GM20000 (cell line): ENCODE data around the gene TCF12.

Experiments
- DNase-seq: peaks from one replicate; pipeline ENCODE4 v3.0.0; 2012; ENCODE audit warnings: low spot score
- TF ChIP-seq, protein P1 (sequence below): IDR thresholded peaks from 2 replicates; pipeline ENCODE4 v1.5.1; 2012; ENCODE audit warnings: mild to moderate bottlenecking, control low read depth; ENCODE audit errors: extremely low read depth, missing control alignments

TCF12 gene

DNA sequence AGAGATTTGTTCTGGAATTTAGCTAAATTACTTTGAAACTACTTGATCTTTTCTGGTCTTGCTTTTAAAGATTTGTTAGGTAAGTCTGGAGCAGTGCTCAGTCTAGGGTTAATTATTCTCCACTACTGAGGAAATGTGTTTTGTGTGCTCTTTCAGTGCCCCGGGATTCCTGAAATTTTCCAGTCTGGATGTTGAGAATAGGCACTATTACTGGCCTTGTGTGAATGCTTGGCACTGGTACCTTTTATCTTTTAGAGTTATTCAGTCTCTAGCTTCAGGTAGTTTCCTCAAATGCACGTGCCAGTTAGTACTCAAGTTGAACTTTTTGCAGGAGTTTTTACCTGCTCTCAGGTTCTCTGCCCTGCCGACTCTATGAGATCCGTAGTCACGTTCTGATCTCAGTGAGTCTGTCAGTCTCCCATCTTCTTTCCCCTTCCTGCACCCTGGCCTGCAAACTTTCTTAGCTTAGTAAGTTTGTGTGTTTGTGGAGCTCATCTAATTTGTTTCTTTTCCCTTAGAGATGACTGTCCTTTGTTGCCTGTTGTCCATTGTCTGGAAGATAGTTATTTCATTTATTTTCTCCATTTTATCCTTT, 39.5 kb downstream of the TCF12 start:
- TF ChIP-seq, protein P1, sequence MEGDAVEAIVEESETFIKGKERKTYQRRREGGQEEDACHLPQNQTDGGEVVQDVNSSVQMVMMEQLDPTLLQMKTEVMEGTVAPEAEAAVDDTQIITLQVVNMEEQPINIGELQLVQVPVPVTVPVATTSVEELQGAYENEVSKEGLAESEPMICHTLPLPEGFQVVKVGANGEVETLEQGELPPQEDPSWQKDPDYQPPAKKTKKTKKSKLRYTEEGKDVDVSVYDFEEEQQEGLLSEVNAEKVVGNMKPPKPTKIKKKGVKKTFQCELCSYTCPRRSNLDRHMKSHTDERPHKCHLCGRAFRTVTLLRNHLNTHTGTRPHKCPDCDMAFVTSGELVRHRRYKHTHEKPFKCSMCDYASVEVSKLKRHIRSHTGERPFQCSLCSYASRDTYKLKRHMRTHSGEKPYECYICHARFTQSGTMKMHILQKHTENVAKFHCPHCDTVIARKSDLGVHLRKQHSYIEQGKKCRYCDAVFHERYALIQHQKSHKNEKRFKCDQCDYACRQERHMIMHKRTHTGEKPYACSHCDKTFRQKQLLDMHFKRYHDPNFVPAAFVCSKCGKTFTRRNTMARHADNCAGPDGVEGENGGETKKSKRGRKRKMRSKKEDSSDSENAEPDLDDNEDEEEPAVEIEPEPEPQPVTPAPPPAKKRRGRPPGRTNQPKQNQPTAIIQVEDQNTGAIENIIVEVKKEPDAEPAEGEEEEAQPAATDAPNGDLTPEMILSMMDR, result no peak
- no peak for DNase-seq

DNA sequence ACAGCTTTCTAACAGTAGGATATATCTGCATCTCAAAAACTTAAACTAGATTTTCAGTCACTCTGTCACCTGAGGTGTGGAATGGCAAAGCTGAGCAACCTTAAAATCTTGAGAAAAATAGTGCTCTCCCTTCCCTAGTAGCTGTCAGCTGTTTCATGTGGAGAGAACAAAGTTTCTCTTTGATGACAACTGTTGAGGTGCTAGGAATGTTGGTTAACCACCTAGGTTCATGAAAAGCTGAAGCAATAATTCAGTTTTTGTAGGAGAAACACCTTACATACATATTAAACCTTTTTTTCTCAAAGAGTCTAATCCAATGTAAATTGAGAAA, 40.8 kb downstream of the TCF12 start:
- no peak for DNase-seq
- TF ChIP-seq, protein P1, result no peak

DNA sequence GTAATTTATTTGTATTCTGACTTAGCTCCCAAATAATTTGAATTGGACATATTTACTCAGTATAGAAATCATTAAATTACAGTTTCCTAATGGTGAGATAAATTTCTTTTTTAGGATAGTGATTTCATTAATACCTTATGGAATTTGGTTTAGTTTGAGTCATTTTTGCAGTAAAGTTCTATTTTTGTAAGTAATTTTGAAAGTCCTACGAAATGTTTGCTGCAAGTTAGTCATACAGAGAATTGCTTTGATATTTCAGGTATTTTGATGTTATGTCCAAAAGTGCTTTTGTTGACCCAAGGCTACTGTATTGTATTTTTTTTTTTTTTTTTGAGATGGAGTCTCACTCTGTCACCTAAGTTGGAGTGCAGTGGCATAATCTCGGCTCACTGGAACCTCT, 41.7 kb downstream of the TCF12 start:
- DNase-seq, result peak; percentile 5
- TF ChIP-seq, protein P1, result no peak

DNA sequence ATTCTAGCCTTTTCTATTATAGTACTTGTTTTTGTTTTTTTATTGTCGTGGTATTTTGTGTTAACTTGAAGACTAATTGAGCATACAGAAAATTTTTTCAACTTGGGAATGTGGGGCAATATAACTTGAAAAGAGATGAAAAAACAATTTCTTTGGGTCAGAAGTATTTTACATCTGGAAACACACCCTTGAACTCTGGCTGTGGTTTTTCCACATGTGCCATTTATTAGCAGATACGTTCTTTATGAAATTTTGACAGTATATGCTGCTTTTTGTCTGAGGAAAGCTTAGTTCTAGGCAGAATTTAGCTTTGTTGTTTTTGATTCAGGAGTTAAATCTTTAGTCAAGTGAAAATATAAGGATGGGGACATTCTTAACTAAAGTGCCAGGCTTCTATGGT, 44.7 kb downstream of the TCF12 start:
- TF ChIP-seq, protein P1, result no peak
- DNase-seq, result no peak

DNA sequence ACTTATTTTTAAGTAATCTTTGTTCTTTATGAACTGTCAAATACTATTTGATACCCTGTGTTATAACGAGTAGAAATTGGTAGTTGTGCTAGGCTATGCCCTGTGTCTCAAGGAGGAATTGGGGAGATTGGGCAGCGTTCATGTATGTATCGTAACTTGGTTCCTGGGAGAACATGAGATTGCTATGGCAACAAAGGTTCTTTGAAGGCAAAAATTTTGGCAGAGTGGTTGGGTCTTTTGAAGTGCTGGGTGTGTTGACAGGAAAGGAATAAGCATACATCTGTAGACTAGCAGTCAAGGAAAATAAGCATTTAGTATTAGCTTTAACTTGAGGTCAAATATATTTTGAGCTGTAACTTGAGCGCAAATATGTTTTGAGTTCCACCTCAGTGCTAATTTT, 45.3 kb downstream of the TCF12 start:
- TF ChIP-seq, protein P1, result no peak
- no peak for DNase-seq

DNA sequence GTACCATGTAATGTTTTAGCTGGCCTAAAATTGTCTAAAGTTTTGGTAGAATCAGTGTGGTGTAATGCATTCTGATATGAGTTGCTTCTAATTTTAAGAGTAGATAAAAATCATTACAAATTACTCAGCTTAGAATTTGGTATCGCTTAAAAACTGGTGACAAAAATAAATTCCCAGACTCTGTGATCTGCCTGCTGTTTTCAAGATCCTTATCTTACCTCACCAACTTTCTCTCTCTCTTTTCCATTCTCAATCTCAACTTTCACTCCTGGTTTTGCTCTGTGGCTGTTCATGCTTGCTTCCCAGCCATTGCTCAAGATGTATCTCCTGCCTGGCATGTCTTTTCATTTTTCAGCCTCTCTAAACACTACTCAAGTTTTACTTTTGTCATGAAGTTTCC, 45.7 kb downstream of the TCF12 start:
- no peak for DNase-seq
- TF ChIP-seq, protein P1, result no peak

DNA sequence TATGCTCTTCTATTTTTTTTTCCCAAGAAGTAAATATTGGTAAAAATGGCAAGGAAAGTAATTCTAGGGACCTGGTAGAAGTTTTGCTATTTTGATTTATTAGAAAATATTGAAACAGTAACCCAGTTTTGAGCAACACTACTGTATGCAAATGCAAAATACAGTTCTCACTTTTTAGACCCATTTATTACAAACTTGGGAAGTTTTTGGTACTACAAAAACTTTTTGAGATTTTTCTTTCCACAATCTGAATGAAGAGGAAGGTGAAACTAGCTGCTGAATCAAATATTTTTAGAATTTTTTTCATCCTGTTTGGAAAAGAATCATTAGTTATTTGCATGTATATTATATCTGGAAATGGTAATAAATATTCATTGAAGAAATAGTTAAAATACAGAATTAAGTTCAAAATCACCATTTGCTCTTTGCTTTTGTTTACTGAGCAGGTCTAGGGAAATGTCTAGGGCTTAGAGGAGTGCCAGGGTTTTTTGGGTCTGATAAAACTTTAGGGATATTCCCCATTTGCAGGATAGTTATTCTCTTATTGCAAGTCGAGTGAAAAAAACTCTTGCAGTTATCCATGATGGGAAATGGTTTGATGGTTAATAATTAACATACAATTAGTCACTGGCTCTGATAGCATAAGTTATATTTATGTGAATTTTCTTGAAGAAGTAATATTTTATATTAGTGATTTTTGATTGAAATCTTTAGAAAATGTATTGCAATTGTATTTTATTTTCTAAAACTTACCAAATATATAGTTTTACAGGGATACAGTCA, 47.0 kb downstream of the TCF12 start:
- TF ChIP-seq, protein P1, result no peak
- DNase-seq, result no peak
